Subcutaneous abdominal adipose tissue (tissue), 5 donors: ENCODE measurements around the gene PLIN1.

Source experiments
- H3K27ac ChIP-seq: one replicate; pipeline ENCODE4 v1.7.0; 2013; ENCODE audit warnings: low read depth, mild to moderate bottlenecking, inconsistent platforms, low read length, moderate library complexity
- H3K27me3 ChIP-seq, 5 donors: one replicate each; pipeline ENCODE4 v1.7.0; 2013; ENCODE audit warnings: low read length in 5 of 5, inconsistent platforms in 1 of 5; ENCODE audit not compliant: control insufficient read depth in 5 of 5, insufficient read depth in 4 of 5
- H3K36me3 ChIP-seq, 5 donors: one replicate each; pipeline ENCODE4 v1.7.0; 2013; ENCODE audit warnings: low read length in 5 of 5; ENCODE audit not compliant: control insufficient read depth in 5 of 5, insufficient read depth in 5 of 5
- H3K4me1 ChIP-seq, 5 donors: one replicate each; pipeline ENCODE4 v1.7.0; 2013; ENCODE audit warnings: low read length in 5 of 5, mild to moderate bottlenecking in 3 of 5, moderate library complexity in 1 of 5; ENCODE audit not compliant: control insufficient read depth in 5 of 5, insufficient read depth in 5 of 5
- H3K4me3 ChIP-seq, 5 donors: one replicate each; pipeline ENCODE4 v1.7.0; 2013; ENCODE audit warnings: low read length in 5 of 5, low read depth in 1 of 5
- H3K9ac ChIP-seq, 5 donors: one replicate each; pipeline ENCODE4 v1.7.0; 2013; ENCODE audit warnings: low read length in 5 of 5, mild to moderate bottlenecking in 4 of 5, moderate library complexity in 3 of 5
- H3K9me3 ChIP-seq, 5 donors: one replicate each; pipeline ENCODE4 v1.7.0; 2013; ENCODE audit warnings: low read length in 5 of 5; ENCODE audit not compliant: control insufficient read depth in 5 of 5
- donor health status: healthy.
- donor health status: healthy.
- donor health status: healthy.
- donor health status: healthy.
- donor health status: healthy.

PLIN1 gene

DNA sequence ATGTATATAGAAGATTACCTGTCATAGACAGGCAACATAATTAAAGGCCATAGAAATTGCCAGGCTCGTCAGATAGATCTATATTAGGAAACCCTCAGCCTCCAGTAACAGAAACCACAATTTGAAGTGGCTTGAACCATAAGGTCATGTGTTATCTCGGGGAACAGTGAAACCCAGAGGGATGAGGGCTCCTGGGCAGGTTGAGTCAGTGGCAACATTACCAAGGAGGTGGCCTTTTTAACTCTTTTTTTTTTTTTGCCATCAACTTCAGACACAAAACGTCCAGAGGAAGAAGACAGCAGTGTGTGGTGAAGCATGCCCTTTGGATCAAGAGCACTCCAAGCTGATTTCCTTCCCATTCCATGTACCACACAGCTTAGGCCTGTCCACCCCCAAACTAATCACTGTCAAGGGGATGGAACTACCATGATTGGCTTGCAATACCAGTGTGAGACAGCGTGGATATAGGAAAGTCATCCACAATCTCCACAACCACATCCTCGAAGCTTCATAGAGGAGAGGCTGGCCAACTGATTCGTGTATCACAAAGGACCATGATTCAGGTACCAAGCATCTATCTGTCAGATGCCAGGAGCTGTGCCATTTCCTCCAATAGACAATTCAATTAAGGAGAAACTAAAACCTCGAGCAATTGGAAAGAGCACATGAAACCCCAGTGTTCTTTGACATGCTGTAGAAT lies 22.9 kb downstream of the PLIN1 start:
- H3K4me1 ChIP-seq = peaks cover 0 to 17% (median 11%) of the 10 kb centered on the region in 5 donors
- no peak overlapping the region for H3K4me3 ChIP-seq
- H3K27ac ChIP-seq = no peak overlapping the region
- no peak overlapping the region for H3K9ac ChIP-seq
- no peaks in the 10 kb centered on the region for H3K9me3 ChIP-seq
- peaks cover 0 to 6% (median 0%) of the 10 kb centered on the region in 5 donors for H3K36me3 ChIP-seq
- peaks cover 0 to 6% (median 0%) of the 10 kb centered on the region in 5 donors for H3K27me3 ChIP-seq

GRCh38 chr15:89654847-89655805 lies 24.0 kb downstream of the PLIN1 start, which contains the start of gene KIF7:
TSS of gene KIF7 (minus strand) at chr15:89655467. CDS start at chr15:89652930, 2,537 bp downstream.
- peaks cover 0 to 3% (median 0%) of the 10 kb centered on the region in 5 donors for H3K36me3 ChIP-seq
- no peaks in the 10 kb centered on the region for H3K9me3 ChIP-seq
- H3K4me1 ChIP-seq = peaks cover 0 to 17% (median 11%) of the 10 kb centered on the region in 5 donors
- H3K27ac ChIP-seq = no peak within 1 kb of the TSS
- H3K27me3 ChIP-seq = peaks cover 0 to 6% (median 0%) of the 10 kb centered on the region in 5 donors
- H3K4me3 ChIP-seq = peak within 1 kb of the TSS; percentile 59 to 70 (median 66)
- H3K9ac ChIP-seq = peak within 1 kb of the TSS in 2 of 5 donors; percentile 48 to 58

- Histone ChIP-seq H3K4me1 (peaks cover 0 to 17% (median 11%) of the 10 kb centered on the region in 5 donors), H3K27me3 (peaks cover 0 to 6% (median 0%) of the 10 kb centered on the region in 5 donors), H3K9ac (peak overlapping the region in 2 of 5 donors; percentile 48 to 58), H3K4me3 (peak overlapping the region; percentile 59 to 70 (median 66)), H3K36me3 (peaks cover 0 to 3% (median 0%) of the 10 kb centered on the region in 5 donors), H3K9me3 (no peaks in the 10 kb centered on the region), H3K27ac (no peak overlapping the region)
These were observed 24.8 kb downstream of the PLIN1 start for GRCh38 chr15:89654301-89654761.

DNA sequence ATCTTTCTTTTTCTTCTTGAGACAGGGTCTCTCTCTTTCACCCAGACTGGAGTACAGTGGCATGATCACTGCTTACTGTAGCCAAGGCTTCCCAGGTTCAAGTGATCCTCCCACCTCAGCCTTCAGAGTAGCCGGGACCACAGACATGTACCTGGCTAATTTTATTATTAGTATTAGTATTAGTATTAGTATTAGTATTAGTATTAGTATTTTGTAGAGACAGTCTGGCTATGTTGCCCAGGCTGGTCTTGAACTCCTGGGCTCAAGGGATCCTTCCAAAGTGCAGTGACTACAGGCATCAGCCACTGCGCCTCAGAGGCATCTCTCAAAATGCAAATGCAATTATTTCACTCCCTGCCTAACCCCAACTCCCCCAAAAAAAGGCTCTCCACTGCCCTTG lies 25.6 kb downstream of the PLIN1 start:
- Histone ChIP-seq H3K4me3 (no peak overlapping the region), H3K27me3 (peaks cover 0 to 6% (median 0%) of the 10 kb centered on the region in 5 donors), H3K36me3 (peaks cover 0 to 3% (median 0%) of the 10 kb centered on the region in 5 donors), H3K4me1 (peaks cover 0 to 17% (median 11%) of the 10 kb centered on the region in 5 donors), H3K27ac (no peak overlapping the region), H3K9me3 (no peaks in the 10 kb centered on the region), H3K9ac (no peak overlapping the region)

DNA sequence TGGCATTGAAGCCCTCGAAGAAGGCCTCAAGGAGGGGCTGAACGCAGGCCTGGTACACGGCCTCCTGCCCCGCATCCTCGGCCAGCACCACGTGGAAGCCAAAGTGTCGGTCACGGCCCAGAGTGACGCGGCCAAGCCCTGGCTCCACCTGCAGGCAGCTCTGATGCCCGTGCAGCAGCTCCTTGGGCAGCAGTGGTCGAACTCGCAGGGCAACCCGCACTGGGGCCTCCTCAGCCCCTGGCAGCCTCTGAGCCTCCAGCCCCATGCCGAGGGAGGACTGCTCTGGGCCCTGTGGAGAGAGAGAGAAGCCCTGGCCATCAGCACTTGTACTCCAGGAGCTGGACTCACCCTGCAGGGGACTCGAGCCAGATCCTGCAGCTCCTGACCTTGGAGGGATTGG lies 26.5 kb downstream of the PLIN1 start:
- Histone ChIP-seq H3K27ac (no peak overlapping the region), H3K9me3 (no peaks in the 10 kb centered on the region), H3K36me3 (peaks cover 0 to 3% (median 0%) of the 10 kb centered on the region in 5 donors), H3K9ac (no peak overlapping the region), H3K27me3 (peaks cover 0 to 6% (median 0%) of the 10 kb centered on the region in 5 donors), H3K4me1 (peaks cover 0 to 17% (median 11%) of the 10 kb centered on the region in 5 donors), H3K4me3 (no peak overlapping the region)

GRCh38 chr15:89652131-89652530 lies 27.0 kb downstream of the PLIN1 start:
- Histone ChIP-seq H3K9ac (no peak overlapping the region), H3K36me3 (peaks cover 0 to 3% (median 0%) of the 10 kb centered on the region in 5 donors)

GRCh38 chr15:89649716-89650115 lies 29.5 kb downstream of the PLIN1 start:
- H3K9ac ChIP-seq = no peak overlapping the region
- H3K4me1 ChIP-seq = peaks cover 0 to 13% (median 10%) of the 10 kb centered on the region in 5 donors
- no peak overlapping the region for H3K27ac ChIP-seq
- H3K27me3 ChIP-seq = peaks cover 0 to 6% (median 0%) of the 10 kb centered on the region in 5 donors
- H3K36me3 ChIP-seq = peaks cover 0 to 10% (median 5%) of the 10 kb centered on the region in 5 donors
- H3K9me3 ChIP-seq = no peaks in the 10 kb centered on the region
- no peak overlapping the region for H3K4me3 ChIP-seq

More at GRCh38 chr15:89652131-89652530, 27.0 kb downstream of the PLIN1 start:
- Histone ChIP-seq H3K27me3 (peaks cover 0 to 6% (median 0%) of the 10 kb centered on the region in 5 donors), H3K27ac (no peak overlapping the region), H3K4me1 (peaks cover 0 to 20% (median 15%) of the 10 kb centered on the region in 5 donors), H3K4me3 (no peak overlapping the region), H3K9me3 (no peaks in the 10 kb centered on the region)

GRCh38 chr15:89649013-89649625 lies 30.0 kb downstream of the PLIN1 start:
- Histone ChIP-seq H3K9ac (no peak overlapping the region), H3K4me1 (peaks cover 0 to 7% (median 4%) of the 10 kb centered on the region in 5 donors), H3K27ac (no peak overlapping the region), H3K36me3 (peaks cover 0 to 11% (median 5%) of the 10 kb centered on the region in 5 donors), H3K4me3 (no peak overlapping the region), H3K9me3 (no peaks in the 10 kb centered on the region), H3K27me3 (peaks cover 0 to 4% (median 0%) of the 10 kb centered on the region in 5 donors)
